GM19099 (cell line): Measurements from ENCODE around the gene CDH2.

Experiments
- POLR2A ChIP-seq: IDR thresholded peaks from 3 replicates; pipeline ENCODE4 v1.6.1; 2011; ENCODE audit warnings: low read depth; ENCODE audit not compliant: insufficient read length; ENCODE audit errors: extremely low read depth

CDH2 gene

GRCh38 chr18:28152754-28153153 lies 24.2 kb downstream of the CDH2 start:
- no peak for TF ChIP-seq POLR2A

DNA sequence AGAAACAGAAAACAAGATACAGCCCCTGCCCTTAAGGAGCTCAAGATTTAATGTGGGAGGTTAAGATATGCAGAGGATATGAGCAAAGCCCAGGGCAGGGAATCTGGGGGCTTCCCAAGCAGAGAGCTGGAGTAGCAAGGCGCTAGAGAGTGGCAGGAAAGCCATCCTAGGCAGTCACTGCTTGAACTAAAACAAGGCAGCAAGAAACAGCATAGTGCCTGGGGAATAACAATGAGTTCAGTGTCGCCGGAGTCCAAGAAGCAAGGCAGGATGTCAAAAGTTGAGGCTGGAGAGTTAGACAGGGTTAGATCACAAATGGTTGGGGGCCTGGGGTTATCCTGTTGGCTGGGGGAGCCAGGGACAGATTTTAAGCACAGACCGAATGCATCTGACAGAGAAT lies 24.6 kb downstream of the CDH2 start:
- no peak for TF ChIP-seq POLR2A

GRCh38 chr18:28151434-28151833 lies 25.5 kb downstream of the CDH2 start:
- TF ChIP-seq POLR2A: no peak

DNA sequence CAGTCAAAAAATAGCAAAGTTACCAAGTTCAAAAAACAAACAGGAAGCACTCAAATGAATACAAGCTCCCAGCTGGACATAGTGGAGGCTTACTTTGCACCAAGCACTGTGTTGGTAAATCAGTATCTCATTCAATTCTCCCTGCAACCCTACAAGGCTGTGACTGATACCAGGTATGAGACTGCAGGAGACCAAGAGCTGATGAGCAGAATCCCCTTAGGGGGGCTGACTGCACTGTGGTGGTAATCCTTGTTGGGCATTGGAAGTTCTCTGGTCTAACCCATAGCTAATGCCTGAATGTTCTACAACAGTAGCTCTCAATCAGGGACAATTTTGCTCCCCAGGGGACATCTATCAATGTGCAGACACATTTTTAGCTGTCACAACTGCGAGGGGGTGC lies 26.0 kb downstream of the CDH2 start:
- no peak for TF ChIP-seq POLR2A

DNA sequence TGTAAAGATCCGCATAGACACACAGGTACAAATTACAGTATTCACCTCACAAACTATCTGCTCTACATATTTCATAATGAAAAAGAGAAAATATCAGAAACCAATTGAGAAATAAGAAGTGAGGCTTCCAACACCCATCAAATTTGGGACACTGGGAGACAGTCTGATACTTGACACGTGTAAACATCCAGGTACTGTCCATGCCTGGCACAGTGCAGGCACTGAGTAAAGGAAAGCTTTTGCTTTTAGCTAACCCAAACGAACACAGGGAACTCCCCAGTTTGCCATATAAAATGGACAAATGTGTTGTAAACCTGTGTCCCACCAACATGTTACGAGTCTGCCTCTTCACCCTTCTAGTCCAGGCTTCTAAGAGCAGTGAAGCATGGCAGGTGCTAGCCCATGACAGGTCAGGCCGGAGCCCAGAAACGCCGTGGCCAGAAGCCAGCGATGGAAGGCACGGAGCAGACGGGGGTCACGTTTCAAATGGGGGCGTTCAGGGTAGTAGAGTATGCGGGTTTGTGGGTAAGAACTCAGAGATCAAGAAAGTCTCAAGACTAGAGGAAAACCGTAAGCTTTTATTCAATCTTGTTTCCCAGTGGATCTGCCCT lies 27.0 kb downstream of the CDH2 start:
- TF ChIP-seq POLR2A: no peak

DNA sequence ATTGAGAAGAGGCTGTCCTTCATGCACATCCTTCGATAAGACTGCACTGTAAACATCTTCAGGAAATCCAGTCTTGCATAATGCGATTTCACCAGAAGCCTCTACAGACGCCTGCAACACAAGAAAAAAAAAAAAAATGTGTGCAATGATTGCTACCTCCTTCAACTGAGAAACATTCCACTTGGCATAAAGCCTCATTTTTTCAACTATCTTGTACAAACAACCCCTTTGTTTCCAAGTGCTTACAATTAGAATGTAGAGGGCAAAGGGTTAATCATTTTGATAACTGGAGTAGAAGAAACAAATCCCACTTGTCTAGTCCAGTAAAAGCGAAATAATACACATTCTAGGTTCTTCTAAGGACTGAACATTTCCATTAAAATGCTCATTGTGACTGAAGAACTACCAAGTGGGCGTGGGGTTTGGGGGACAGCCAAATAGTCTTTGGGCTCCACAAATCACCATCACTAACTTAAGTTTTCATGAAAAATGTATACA lies 29.2 kb downstream of the CDH2 start:
- no peak for TF ChIP-seq POLR2A

DNA sequence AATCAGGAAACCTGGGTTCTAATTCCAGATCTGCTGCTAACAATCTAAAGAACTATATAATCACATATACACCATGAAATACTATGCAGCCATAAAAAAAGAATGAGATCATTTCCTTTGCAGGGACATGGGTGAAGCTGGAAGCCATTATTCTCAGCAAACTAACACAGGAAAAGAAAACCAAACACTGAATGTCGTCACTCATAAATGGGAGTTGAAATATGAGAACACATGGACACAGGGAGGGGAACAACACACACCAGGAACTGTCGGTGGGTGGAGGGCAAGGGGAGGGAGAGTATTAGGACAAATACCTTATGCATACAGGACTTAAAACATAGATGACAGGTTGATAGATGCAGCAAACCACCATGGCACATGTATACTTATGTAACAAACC lies 33.2 kb downstream of the CDH2 start:
- no peak for TF ChIP-seq POLR2A

DNA sequence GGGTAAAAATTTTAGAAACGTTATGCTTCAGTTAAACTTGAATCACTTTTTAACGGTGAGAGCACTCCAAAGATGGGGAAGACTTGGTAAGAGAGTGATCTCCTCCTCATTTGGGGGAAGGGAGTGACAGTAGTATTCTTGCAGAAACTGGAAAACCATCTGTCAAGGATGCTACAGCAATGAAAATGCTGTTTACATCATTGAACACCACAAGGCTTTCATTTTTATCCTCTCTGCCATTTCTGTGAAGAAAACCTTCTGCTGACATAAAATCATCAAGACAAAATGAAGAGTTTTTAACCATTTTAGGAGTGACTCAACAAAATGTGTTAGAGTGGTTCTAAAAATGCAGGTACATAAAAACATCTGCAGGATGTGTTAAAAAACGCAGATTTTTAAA lies 38.1 kb downstream of the CDH2 start:
- no peak for TF ChIP-seq POLR2A

GRCh38 chr18:28136071-28136470 lies 40.9 kb downstream of the CDH2 start:
- no peak for TF ChIP-seq POLR2A

DNA sequence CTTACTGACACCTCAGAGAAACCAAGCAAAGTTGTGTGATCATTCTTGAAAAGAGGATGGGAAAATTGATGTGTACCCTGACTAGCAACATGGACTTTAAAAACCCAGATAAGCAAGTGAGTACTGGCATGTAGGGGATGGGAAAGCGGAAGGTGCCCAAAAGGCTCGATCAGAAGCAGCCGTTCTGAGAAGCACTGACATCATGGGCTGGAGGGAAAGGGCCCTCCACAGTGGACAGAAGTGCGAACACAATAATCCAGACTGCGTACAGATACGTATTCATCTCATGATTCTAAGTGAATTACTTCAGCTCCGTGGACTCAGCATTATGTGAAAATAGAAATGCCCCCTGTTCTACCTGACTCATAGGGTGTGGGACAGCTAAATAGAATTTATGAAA lies 42.2 kb downstream of the CDH2 start:
- TF ChIP-seq POLR2A: no peak

DNA sequence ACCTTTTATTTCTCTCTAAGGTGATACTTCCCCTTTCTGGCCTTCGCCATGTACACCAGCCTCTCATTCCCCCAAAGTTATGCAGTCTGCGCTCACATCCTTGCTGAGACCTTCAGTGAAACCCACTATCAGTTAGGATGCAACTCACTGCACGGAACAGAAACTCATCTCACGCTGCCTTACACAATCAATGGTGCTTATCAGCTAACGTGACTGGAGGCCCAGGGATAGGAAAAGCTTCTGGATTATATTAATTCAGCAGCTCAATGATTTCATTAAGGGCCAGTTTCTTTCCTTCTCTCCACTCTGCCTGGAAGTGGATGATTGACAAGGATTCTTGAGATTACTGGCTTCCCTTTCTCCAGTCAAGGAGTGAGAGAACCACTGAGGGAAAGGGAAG lies 44.8 kb downstream of the CDH2 start:
- TF ChIP-seq POLR2A: no peak

DNA sequence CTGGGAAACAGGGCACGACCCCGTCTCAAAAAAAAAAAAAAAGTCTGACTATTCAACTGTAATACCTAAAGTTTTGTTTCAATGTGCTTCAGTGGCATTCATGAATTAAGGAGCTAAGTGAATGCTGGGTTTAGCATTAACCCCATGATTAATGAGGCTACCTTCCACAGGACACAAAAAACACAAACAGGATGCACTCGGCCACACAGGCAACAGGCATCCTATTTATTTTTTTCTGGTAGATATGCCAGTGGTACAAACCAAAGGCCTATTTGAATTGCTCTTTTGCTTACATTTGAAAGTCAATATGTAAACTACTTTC lies 48.3 kb downstream of the CDH2 start:
- TF ChIP-seq POLR2A: no peak

DNA sequence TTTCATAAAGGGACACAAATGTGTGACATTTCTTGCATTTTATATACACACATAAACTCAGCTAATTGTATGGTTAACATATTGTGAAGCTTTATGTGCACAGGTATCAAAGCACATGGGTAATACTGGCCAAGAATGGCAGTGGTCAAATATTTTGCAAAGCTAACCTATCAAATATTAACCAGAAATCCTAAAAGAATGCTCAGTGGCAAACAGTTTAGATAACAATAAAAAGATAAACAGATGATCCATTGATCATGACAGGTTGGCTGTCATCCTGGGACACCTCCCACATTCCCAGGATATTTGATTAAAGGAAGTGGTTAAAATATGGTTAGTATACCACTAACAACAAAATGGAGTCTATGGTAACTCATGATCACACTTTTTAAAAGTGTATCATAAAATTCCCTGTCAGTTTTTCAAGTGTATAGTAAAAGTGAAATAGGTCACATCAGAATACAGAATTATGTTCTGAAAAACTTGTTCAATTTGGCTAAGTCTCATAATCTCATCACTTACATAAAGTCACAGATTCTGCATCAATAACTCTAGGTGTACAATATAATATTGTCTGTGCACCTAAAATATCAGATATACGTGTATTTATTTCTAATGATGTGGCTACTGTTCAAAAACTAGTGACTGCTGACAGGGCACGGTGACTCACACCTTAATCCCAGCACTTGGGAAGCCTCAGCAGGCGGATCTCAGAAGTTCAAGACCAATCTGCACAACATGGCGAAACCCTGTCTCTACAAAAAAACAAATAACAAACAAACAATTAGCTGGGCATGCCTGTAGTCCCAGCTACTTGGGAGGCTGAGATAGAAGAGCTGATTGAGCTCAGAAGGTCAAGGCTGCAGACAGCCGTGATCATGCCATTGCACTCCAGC lies 48.9 kb downstream of the CDH2 start:
- TF ChIP-seq POLR2A: no peak

GRCh38 chr18:28127228-28127627 lies 49.7 kb downstream of the CDH2 start:
- no peak for TF ChIP-seq POLR2A

DNA sequence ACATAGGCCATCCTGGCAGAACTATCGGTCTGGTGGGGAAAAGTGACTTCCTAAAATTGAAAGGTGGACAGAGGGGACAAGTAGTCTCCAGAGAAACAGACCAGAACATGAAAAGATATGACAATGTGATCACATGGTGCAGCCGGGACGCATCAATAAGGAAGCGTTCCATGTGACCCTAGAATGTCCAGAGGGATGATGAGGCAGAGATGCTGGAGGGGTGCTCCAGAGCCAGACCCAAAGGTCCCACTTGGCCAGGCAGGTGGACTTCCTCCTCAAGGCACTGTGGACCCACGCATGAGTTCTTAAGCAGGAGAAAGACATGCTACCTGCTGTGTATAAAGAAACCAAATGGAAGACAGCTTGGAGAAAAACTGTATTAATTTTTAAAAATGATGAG lies 50.2 kb downstream of the CDH2 start:
- no peak for TF ChIP-seq POLR2A

DNA sequence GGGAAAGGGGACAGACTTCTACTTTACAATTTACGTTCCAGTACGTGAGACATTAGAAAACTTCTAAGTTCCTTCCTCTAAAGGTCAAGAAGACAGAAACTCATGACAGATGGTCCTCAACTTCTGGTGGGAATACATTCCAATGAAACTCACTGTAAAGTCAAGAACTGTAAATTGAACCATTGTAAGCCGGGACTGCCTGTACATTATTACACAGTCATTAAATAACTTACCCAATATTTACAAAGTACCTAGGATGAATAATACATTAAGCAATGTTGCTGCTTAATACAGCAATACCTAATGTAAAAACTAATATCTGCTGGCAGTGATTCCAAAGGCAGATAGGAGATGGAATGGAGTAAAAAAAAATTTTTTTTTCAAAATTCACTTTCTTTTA lies 51.9 kb downstream of the CDH2 start:
- no peak for TF ChIP-seq POLR2A
